CD4-positive, alpha-beta T cell treated with Interleukin-17A for 4 hours (primary cell): ENCODE measurements around the gene SLC36A2.
"Not testable (repeated sequence)": the region's sequence is repeated elsewhere in the genome, so short reads cannot be mapped to it uniquely, and the experiment has no call there.

Experiments
- DNase-seq: peaks from one replicate; pipeline ENCODE4 v3.0.0-alpha.2; 2020; ENCODE audit warnings: mixed read lengths

The SLC36A2 gene

GRCh38 chr5:151347369-151347768 is at the start of gene SLC36A2:
SLC36A2 (minus strand) TSS chr5:151347559; CDS start chr5:151347460, 99 bp downstream.
- no peak for DNase-seq

DNA sequence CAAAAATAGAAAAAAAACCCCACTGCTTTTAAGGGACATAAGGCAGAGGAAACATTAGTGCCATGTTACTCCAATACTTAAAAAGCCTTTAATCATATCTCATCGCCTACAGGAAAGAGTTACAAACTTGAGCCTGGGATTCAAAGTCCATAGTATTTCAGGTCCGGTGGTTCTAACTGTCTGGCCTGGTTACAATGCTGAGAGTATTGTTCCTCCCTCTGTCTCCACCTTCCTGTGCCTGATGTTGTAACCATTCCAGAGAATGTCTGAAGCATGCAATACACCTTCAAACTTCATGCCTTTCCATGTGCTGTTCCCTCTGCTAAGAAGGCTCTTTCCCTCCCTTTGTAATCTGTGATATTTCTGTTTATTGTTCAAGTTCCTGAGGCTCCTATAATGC is 41.6 kb upstream of the SLC36A2 start:
- no peak for DNase-seq

GRCh38 chr5:151384106-151384505 is 36.7 kb upstream of the SLC36A2 start:
- DNase-seq: no peak

GRCh38 chr5:151383011-151383410 is 35.7 kb upstream of the SLC36A2 start:
- no peak for DNase-seq

GRCh38 chr5:151382576-151382975 is 35.2 kb upstream of the SLC36A2 start:
- DNase-seq: no peak

GRCh38 chr5:151381899-151382298 is 34.5 kb upstream of the SLC36A2 start:
- DNase-seq: no peak

DNA sequence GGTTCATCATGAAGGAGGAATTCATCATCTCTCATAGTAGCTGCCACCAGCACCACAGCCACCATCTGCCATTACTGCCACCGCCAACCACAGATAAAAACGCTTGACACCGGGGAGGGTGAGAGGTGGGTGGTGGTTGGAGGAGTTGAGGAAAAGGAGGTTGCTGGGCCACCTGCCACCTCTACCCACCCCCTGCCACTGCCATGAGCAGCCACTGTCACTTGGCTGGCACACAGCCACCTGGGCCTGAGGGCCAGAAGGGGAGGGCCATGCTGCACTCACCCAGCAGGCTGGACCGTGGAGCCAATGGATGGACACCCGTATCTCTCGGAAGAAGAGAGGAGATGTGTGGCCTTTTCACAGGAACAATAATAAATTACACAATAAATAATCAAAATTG is 31.3 kb upstream of the SLC36A2 start:
- no peak for DNase-seq

DNA sequence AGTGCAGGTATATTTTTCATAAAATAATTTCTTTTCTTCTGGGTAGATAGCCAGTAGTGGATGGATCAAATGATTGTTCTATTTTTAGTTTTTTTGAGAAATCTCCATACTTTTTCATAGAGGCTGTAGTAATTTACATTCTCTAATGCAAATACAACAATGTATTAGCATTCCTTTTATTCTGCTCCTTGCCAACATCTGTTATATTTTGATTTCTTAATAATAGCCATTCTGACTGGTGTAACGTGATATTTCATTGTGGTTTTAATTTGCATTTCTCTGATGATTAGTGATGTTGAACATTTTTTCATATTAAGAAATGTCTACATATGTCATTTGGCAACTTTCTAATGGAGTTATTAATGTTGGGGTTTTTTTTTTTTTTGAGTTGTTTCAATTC is 27.2 kb upstream of the SLC36A2 start:
- DNase-seq: no peak

DNA sequence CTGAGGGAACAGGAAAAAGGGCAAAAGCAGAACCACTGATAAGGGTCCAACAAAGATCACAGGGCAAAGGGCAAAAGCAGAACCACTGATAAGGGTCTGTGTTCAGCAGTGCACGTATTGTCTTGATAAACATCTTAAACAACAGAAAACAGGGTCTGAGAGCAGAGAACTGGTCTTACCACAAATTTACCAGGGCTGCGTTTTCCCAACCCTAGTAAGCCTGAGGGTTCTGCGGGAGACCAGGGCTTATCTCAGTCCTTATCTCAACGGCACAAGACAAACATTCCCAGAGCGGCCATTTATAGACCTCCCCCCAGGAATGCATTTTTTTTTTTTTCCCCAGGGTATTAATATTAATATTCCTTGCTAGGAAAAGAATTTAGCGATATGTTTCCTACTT is 19.7 kb upstream of the SLC36A2 start:
- not testable (repeated sequence) for DNase-seq

GRCh38 chr5:151363673-151364072 is 16.3 kb upstream of the SLC36A2 start:
- DNase-seq: no peak

DNA sequence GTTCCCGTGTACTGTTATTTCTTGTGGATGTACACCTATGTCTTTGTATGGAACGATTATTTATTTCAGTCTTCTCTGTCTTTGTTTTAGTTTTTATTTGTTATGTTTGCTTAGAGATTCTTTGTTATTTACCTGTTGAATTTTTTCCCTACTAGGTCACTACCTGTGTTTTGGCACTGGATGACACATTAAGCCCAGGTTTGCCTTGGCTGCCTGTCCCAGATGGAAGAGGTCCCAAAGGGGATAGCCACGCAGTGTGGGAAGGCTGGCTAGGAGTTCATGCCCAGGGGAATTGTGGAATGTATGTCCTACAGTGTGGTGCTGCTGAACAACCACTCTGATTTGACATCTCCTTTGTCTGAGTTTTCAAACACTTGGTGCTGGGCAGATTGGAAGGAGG is 15.6 kb upstream of the SLC36A2 start:
- no peak for DNase-seq

GRCh38 chr5:151359391-151359790 is 12.0 kb upstream of the SLC36A2 start:
- DNase-seq: no peak

- DNase-seq: no peak
These were observed 10.4 kb upstream of the SLC36A2 start for GRCh38 chr5:151357792-151358191.

DNA sequence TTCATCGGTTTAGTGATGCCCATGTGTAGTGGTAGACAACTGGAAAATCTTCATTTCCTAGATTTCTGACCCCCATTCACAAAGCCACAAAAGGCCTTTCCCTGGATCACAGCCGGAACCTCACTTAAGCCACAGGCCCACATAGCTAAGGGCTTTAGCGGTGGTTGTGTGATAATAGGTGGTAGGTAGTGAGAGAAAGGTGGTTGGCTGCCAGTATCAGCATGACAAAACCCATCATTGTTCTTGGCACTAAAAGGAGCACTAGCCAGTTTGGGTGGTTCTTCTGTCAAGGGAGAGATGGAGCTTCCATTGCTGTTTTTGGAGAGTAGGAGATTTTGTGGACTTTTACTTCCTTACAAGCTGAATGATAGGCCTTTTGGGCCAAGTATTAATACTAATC is 9.7 kb upstream of the SLC36A2 start:
- DNase-seq: no peak

- no peak for DNase-seq
These were observed 4.3 kb upstream of the SLC36A2 start for GRCh38 chr5:151351671-151352070.

DNA sequence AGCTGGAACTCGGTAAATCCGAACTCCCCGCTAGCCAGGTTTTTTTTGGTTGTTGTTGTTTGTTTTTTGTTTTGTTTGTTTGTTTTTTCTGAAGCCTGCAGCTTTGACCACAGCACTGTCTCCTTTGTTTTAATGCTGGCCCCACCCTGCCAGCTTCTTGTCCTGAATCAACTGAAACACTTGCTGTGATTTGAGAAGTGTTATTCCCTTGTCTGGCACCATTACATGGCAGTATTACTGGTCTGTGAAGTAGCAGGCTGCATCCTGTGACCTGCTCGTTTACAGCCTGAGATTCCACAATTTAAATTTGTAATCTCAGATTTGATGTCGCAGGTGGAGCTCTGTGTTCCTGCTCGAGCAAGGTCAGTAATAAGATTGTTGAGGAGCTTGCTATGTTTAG is 1.4 kb upstream of the SLC36A2 start:
- DNase-seq: no peak

- no peak for DNase-seq
These were observed 1.4 kb downstream of the SLC36A2 start for GRCh38 chr5:151345808-151346478.

- DNase-seq: no peak
These were observed 2.1 kb downstream of the SLC36A2 start for GRCh38 chr5:151345187-151345807.

DNA sequence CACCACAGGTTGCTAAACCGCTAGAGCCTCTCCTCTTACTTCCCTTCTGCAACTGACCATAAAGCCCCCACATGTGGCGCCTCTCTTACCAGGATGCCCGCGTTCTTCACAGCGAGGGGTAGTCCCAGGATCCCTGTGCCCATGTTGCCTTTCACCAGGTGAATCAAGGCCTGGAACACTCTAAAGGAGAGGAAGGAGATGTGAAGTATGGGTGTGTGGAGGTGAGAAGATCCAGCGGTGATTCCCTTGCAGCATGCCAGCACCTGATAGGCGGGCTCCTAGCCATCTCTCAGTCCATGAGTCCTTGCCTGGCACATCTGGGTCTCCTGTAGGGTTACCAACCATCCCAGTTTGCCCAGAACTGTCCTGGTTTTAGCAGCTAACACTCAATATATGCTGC is 3.3 kb downstream of the SLC36A2 start:
- DNase-seq: no peak

GRCh38 chr5:151340004-151340403 is 7.4 kb downstream of the SLC36A2 start:
- no peak for DNase-seq

DNA sequence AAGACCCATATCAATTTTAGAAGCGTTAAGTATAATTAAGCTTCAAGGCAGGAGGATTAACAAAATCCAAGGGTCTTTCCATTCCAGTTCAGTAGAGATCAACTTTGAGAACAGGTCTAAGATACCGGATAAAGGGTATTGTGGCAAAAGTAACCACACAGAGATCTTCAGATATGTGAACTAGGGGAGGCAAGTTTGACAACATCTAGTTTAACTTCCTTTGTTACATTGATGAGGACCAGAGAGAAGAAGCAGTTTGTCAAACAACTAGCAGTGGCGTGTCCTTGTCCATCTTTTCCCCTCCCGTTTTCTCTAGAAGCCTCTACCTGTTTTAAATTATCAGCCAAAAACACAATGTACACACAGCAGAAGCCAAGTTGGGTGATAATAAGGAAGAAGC is 8.6 kb downstream of the SLC36A2 start:
- no peak for DNase-seq

- no peak for DNase-seq
These were observed 14.5 kb downstream of the SLC36A2 start for GRCh38 chr5:151332857-151333256.

DNA sequence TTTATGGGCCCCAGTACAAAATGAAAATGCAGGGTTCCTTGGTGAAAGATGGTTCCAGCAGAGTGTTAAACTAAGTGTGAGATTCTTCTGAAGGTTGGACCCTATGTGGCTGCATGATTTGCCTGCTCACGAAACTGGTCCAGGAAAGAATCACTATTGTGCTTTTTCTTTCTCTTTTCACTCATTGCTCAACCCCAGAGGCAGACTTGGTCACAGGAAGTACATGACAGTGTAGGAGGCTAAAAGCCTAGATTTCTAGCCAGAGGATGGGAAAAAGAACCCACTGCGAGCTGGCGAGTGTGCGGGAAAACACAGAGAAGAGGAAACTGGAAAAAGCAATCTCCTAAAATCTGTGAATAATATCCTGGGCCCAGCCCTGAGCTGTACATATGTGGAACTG is 18.6 kb downstream of the SLC36A2 start:
- no peak for DNase-seq

DNA sequence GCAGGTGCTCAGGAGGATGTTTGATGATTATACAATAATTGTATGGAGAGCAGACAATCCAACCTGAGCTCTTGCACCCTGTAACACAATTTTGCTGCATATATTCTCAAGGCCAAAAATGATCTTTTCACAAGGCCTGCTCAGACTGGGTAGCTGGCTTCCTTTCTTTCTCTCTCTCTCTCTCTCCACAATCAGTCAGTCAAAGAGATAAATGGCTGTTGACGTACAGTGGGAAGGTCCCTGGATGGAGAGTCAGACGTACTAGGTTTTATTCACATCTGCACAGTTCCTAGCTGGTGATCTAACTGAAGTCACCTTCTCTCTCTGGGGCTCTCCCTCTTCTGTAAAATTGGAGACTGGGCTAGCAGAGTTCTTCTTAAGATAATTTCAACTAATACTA is 19.8 kb downstream of the SLC36A2 start:
- DNase-seq: no peak

DNA sequence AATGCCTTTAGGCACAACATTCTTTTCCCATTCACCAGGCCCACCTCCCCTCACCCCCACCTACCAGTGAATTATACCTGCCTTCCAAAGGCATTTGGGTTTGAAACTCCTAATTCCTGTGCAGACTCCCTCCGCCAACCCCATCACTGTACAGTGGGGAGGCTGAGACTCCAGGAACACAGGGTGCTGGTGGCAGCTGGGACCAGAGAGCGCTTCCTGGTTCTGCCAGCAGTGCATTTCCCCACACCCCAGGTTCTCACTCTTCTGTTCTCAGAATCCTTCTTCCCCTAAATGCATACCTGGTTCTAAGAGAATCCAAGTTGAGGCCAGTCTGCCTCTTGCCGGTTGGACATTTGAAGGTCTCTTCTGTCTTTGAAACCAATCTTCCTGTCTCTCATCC is 21.1 kb downstream of the SLC36A2 start:
- no peak for DNase-seq
